K562 (cell line): ENCODE measurements around the gene SEPTIN6. TPM values are rescaled to one million over a fixed set of nuclear protein-coding genes. Genes with fewer than 3 reads are reported as not detected.

Source experiments
- CREB1 ChIP-seq, 2 experiments: sonication (generic) in 1 of 2; formaldehyde crosslinking in 1 of 2; IDR thresholded peaks; 2 replicates each; pipeline versions ENCODE4 v1.6.1 to v1.8.0; 2012 to 2022; ENCODE audit warnings: inconsistent platforms in 1 of 2, mild to moderate bottlenecking in 1 of 2, missing genetic modification reagents in 1 of 2, moderate library complexity in 1 of 2
- CREBBP ChIP-seq: IDR thresholded peaks from one replicate; pipeline ENCODE4 v1.6.1; 2012; ENCODE audit warnings: low read depth, mild to moderate bottlenecking, control low read depth, inconsistent platforms, low read length
- E2F3 ChIP-seq: fragments of 250-450 bp; sonication (Bioruptor Pico); IDR thresholded peaks from 2 replicates; pipeline ENCODE4 v1.4.0; 2020; ENCODE audit warnings: mild to moderate bottlenecking
- FIP1L1 ChIP-seq: fragments of 200-400 bp; formaldehyde crosslinking; IDR thresholded peaks from 2 replicates; pipeline ENCODE4 v1.6.1; 2018; ENCODE audit warnings: mild to moderate bottlenecking, low read depth, low read length; ENCODE audit not compliant: poor library complexity, severe bottlenecking
- RNF2 ChIP-seq: sonication (generic); IDR thresholded peaks from 2 replicates; pipeline ENCODE4 v1.6.1; 2016
- SAP30 ChIP-seq: fragments of 200-600 bp; sonication (generic); IDR thresholded peaks from 2 replicates; pipeline ENCODE4 v1.6.1; 2012; ENCODE audit warnings: borderline replicate concordance, low read depth, mild to moderate bottlenecking, moderate library complexity, low read length, control low read depth, inconsistent platforms; ENCODE audit not compliant: insufficient read depth, poor library complexity, severe bottlenecking
- ZBTB1 ChIP-seq: sonication (generic); formaldehyde crosslinking; IDR thresholded peaks from 2 replicates; pipeline ENCODE4 v1.8.1; 2023; ENCODE audit warnings: missing genetic modification reagents, low read depth, mild to moderate bottlenecking, borderline replicate concordance
- ZFP30 ChIP-seq: fragments of 250-450 bp; sonication (Bioruptor Pico); IDR thresholded peaks from 2 replicates; pipeline ENCODE4 v1.8.0; 2022; ENCODE audit warnings: moderate library complexity, mild to moderate bottlenecking, inconsistent platforms, borderline replicate concordance
- polyA plus RNA-seq, 8 experiments: library from polyadenylated mRNA; depleted of rRNA in 4 of 8; stranded (reverse) in 5 of 8; unstranded in 3 of 8; fragments of >200 nt; fragmentation: Nextera tagmentation in 2 of 8; fragmentation: Illumina TruSeq in 1 of 8; extraction: Ambion mirVana in 2 of 8; extraction: Trizol in 1 of 8; gene quantifications; 2 replicates each; pipeline versions ENCODE4 v1.2.1 to v1.2.3, GENCODE V29; 2011 to 2014; ENCODE audit warnings: inconsistent platforms in 1 of 8, missing spikeins in 1 of 8
- total RNA-seq, 7 experiments: library from RNA; depleted of rRNA in 6 of 7; stranded (reverse); fragments of >200 nt in 6 of 7; fragmentation: Illumina TruSeq in 2 of 7; extraction: Trizol in 2 of 7; gene quantifications; 2 replicates each; pipeline versions ENCODE4 v1.2.1 to v1.2.3, GENCODE V29; 2011 to 2021; ENCODE audit warnings: low replicate concordance in 1 of 7
- TF ChIP-seq, protein P1 (sequence below), 2 experiments: fragments of 450-650 bp; conservative IDR thresholded peaks; 2 replicates each; pipeline ENCODE4 v1.6.1; 2017; ENCODE audit warnings: mild to moderate bottlenecking in 2 of 2, moderate library complexity in 2 of 2
- TF ChIP-seq, protein P2 (sequence below): sonication (generic); formaldehyde crosslinking; IDR thresholded peaks from 2 replicates; pipeline ENCODE4 v1.8.1; 2023; ENCODE audit warnings: mild to moderate bottlenecking, missing genetic modification reagents
- TF ChIP-seq, protein P3 (sequence below), 2 experiments: fragments of 450-650 bp in 1 of 2; sonication (generic) in 1 of 2; formaldehyde crosslinking in 1 of 2; IDR thresholded peaks; 2 replicates each; pipeline versions ENCODE4 v1.7.1 to v1.9.0; 2016 to 2022; ENCODE audit warnings: inconsistent platforms in 1 of 2, mild to moderate bottlenecking in 1 of 2, missing genetic modification reagents in 1 of 2

The SEPTIN6 gene
- total and polyA plus RNA-seq, 9 of the 15 experiments (the other 6 are each of a cell fraction or from before 2014, with no cell fraction given), result 8.4 to 67.0 (median 37.8) TPM

DNA sequence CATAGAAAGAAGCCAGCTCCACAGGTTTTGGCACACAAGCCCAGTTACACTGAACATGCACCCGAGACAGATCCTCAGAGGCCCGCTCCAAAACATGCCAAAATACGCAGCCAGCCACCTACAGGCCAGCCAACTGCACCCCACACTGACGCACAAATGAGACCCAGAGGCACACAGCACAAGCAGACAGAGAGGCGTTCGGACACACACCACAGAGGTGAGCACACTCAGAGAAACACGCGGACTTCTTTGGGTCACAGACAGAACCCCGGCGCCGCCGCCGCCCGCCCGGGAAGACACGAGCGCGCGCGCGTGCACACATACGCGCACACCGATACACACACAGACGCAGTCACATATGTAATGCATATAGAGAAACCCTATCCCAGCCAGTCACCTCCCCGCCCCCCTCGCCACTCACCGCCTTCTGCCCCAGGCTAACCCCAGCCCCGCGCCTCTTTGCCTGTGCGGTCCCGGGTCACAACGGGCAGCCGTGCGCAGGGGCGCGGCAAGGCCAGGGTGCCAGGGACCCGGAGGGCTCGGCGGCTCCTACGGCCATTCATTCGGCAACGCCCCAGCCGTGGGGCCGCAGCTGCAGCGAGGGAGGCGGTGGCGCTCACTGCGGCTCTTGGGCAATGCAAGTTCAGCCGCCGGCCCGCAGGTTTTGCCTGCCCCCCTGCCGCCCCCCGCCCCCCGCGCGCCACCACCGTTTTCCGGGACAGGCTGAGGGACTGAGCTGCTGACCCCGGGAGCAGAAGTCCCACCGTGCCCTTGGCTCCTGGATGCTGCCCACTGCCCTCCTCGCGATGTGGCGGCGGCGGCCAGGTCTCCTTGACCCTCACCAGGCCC is 553 bp downstream of the SEPTIN6 start (continued):
- TF ChIP-seq, protein P1, sequence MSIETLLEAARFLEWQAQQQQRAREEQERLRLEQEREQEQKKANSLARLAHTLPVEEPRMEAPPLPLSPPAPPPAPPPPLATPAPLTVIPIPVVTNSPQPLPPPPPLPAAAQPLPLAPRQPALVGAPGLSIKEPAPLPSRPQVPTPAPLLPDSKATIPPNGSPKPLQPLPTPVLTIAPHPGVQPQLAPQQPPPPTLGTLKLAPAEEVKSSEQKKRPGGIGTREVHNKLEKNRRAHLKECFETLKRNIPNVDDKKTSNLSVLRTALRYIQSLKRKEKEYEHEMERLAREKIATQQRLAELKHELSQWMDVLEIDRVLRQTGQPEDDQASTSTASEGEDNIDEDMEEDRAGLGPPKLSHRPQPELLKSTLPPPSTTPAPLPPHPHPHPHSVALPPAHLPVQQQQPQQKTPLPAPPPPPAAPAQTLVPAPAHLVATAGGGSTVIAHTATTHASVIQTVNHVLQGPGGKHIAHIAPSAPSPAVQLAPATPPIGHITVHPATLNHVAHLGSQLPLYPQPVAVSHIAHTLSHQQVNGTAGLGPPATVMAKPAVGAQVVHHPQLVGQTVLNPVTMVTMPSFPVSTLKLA (conservative IDR thresholded peaks at IDR 0.05), result peak; percentile 50 to 65; a peak in 3 of 4 replicates
- TF ChIP-seq, protein P2, sequence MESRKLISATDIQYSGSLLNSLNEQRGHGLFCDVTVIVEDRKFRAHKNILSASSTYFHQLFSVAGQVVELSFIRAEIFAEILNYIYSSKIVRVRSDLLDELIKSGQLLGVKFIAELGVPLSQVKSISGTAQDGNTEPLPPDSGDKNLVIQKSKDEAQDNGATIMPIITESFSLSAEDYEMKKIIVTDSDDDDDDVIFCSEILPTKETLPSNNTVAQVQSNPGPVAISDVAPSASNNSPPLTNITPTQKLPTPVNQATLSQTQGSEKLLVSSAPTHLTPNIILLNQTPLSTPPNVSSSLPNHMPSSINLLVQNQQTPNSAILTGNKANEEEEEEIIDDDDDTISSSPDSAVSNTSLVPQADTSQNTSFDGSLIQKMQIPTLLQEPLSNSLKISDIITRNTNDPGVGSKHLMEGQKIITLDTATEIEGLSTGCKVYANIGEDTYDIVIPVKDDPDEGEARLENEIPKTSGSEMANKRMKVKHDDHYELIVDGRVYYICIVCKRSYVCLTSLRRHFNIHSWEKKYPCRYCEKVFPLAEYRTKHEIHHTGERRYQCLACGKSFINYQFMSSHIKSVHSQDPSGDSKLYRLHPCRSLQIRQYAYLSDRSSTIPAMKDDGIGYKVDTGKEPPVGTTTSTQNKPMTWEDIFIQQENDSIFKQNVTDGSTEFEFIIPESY (CRISPR knock-in tag), result no peak
- TF ChIP-seq CREB1 (IDR thresholded peaks at IDR 0.05) (no peak), CREB1 (CRISPR knock-in tag; IDR thresholded peaks at IDR 0.05) (peak; percentile 48; the same call in 1 of the 2 replicates), FIP1L1 (peak; percentile 33), E2F3 (CRISPR knock-in tag) (no peak), CREBBP (no peak), RNF2 (no peak), ZFP30 (CRISPR knock-in tag) (no peak), SAP30 (peak; percentile 73), ZBTB1 (no peak)
- TF ChIP-seq, protein P3, sequence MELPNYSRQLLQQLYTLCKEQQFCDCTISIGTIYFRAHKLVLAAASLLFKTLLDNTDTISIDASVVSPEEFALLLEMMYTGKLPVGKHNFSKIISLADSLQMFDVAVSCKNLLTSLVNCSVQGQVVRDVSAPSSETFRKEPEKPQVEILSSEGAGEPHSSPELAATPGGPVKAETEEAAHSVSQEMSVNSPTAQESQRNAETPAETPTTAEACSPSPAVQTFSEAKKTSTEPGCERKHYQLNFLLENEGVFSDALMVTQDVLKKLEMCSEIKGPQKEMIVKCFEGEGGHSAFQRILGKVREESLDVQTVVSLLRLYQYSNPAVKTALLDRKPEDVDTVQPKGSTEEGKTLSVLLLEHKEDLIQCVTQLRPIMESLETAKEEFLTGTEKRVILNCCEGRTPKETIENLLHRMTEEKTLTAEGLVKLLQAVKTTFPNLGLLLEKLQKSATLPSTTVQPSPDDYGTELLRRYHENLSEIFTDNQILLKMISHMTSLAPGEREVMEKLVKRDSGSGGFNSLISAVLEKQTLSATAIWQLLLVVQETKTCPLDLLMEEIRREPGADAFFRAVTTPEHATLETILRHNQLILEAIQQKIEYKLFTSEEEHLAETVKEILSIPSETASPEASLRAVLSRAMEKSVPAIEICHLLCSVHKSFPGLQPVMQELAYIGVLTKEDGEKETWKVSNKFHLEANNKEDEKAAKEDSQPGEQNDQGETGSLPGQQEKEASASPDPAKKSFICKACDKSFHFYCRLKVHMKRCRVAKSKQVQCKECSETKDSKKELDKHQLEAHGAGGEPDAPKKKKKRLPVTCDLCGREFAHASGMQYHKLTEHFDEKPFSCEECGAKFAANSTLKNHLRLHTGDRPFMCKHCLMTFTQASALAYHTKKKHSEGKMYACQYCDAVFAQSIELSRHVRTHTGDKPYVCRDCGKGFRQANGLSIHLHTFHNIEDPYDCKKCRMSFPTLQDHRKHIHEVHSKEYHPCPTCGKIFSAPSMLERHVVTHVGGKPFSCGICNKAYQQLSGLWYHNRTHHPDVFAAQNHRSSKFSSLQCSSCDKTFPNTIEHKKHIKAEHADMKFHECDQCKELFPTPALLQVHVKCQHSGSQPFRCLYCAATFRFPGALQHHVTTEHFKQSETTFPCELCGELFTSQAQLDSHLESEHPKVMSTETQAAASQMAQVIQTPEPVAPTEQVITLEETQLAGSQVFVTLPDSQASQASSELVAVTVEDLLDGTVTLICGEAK (IDR thresholded peaks at IDR 0.05), result no peak
- TF ChIP-seq, protein P3 (CRISPR knock-in tag; IDR thresholded peaks at IDR 0.05), result no peak
